A204.1 (cell line): Measurements from ENCODE around the gene FZD4.
"Not testable (repeated sequence)": the region's sequence is repeated elsewhere in the genome, so short reads cannot be mapped to it uniquely, and the experiment has no call there.

Source experiments
- FAIRE-seq: peaks from 2 replicates; lab custom pipeline; 2012; peaks lifted over from hg19 to GRCh38; lab: Jason Lieb, UNC

FZD4 gene

DNA sequence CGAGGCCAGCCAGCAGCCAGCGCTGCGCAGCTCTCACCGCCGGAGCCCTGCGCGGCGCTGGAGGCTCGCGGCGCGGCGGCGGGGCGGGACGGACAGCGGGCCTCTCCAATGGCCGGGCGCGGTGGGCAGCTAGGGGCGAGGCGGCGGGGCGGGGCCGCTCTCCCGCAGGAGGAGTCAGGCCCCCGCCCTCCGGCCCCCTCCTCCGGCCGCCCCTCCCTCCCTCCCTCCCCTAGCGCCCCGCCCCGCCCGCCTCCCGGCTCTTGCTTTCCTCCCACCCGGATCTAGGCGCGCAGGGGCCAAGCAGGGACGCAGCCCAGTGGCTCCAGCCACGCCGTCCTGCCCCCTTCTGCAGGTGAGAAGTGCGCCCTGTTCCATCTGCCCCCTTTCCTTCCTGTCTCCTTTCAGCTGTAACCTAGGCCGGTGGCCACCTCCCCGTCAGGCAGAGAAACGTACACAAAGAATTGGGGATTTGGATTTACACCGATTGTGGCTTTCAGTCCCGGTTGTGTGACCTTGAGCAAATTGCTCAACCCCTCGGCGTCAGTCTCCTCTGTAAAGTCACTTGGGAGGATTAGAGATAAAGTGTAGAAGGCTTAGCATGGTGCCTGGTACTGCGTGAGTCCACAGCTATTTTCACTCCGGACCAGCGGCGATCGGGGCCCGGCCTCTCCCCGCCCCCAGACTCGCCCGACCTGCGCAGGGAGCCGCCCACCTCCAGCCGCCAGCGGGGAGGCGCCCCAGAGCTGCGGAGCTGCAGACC, at the start of gene FZD4:
FZD4 (minus strand) TSS at position 35 of the 760 bp plus-strand sequence. CDS start 310 bp downstream, outside the sequence.
- no peak for FAIRE-seq

DNA sequence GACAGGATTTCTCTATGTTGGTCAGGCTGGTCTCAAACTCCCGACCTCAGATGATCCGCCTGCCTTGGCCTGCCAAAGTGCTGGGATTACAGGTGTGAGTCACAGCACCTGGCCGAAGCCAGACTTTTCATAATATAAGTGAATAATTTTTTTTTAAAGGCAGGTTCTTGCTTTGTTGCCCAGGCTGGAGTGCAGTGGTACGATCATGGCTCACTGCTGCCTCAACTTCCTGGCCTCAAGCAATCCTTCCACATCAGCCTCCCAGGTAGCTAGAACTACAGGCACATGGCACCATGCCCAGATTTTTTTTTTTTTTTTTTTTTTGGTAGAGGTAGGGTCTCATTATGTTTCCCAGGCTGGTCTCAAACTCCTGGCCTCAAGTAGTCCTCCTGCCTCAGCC, 49.1 kb upstream of the FZD4 start:
- not testable (repeated sequence) for FAIRE-seq

DNA sequence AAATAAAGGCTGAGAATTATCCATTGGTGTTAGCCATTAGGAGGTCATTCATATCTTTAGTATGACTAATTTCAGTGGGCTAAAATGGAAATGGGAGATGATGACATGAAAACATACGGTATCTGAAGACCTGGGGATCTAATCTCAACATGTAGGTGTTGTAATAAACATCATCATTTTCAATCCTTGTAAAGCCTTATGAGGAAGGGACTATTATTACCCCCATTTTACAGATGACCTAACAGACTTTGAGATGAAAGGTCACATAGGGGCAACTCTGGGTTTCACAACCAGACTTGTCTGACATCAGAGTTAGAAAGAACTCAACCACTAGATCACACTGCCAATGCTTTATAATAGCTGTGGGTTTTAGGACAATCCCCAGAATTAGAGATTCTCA, 47.7 kb upstream of the FZD4 start:
- FAIRE-seq, result no peak

DNA sequence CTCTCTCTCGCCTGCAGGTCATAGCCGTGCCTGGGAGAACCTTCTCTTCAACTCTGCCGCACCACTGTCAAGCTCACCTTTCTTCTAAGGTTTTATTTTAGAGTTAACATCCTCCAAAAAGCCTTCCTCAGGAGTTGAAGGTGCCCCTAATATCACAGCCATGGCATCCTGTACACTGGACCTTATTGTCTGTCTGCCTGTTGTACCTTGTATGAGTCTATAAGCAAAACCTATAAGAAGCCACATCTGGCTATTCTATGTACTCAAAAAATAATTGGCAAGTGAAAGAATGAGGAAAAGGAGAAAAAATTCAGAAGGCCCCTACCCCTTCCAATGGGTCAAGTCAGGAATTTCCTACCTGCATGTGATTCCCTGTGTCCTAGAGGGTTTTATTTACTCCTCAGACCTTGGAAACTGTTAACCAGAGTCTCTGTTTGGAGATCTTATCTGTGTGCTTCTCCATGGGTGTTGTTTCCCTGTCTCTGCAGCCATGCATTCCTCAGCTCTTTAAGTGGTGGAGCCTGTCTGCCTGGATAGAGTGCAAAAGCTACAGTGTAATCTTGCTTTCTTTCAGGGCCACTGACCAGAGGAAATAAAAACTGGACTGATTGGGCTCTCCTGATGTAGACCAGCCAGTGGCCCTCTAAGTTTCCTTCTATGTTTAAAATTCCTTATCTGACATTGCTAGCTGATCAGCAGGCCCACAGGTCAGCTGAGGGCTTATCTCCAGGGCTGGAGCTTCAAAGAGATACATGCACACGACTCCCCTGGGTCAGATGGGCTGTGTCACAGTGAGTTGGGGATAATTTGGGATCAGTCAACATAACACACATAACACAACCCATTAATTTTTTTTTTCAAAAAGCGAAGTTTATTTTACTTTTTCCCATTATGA, 44.9 kb upstream of the FZD4 start:
- no peak for FAIRE-seq

DNA sequence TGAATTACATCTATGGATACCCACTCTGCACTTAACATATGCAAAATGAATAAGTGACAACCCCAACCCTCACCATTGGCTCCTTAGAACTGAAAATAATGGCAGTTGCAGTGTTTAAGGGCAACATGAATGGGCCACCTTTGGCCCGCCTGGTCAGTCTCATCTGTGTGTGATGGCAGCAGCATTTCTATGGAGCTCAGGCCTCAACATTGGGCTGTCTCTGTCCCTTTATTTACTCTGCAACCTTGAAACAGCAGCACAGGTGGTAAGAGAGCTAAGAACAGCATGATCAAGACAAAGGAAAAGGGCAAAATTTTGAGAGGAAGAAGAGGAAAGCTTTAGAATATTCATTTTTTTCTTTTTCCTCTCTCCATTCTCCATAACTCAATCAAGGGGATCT, 44.2 kb upstream of the FZD4 start:
- FAIRE-seq, result no peak

DNA sequence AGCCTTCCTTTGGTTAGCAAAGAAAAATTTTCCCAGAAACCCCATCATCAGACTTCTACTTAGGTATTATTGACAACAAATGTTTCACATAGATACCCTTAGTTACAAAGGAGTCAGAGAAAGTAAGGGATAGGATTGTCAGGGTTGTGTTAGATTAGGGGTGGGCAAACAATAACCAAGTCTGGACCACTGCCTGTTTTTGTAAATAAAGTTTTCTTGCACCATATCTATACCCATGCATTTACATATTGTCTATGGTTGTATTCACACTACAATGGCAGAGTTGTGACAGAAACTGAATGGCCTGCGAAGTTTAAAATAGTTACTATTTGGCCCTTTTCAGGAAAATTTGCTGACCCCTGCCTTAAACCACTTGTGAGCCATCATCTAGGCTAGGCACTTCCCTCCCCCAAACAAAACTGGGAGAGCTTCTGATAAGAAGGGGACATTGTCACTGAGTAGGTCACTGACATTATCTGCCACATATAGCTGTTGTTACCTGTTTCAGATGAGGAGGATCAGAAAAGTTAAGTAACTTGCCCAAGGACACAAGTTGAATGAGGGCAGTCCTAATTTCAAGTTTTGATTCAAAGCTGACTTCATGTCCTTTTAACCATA, 41.9 kb upstream of the FZD4 start:
- FAIRE-seq, result no peak

DNA sequence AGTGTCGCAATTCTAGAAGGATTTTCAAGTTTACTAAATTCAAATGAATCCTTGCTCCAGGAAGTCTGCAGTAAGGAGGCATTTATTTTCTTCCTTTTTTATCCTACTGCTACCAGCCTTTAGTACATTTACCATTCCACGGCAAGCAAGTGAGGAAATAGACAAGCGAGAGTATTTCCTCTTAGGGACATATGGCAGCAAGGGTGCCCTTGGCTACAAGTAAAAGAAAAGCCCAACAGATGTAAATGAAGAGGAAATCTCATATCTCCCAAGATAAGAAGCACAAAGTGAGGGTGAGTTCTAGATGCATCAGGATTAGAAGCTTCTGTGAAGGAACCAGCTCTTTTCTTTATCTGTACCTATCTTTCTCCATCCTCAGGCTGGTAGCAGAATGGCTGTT, 37.8 kb upstream of the FZD4 start:
- no peak for FAIRE-seq

DNA sequence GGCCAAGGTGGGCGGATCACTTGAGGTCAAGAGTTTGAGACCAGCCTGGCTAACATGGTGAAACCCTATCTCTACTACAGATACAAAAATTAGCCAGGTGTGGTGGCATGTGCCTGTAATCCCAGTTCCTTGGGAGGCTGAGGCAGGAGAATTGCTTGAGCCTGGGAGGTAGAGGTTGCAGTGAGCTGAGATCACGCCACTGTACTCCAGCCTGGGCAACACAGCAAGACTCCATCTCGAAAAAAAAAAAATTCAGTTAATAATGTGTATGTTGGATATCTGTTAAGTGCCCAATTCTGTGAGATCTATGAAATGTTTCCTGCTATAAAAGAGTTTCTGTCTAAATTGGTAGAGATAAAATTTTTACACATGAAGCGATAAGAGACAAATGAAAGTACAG, 37.1 kb upstream of the FZD4 start:
- FAIRE-seq, result not testable (repeated sequence)

DNA sequence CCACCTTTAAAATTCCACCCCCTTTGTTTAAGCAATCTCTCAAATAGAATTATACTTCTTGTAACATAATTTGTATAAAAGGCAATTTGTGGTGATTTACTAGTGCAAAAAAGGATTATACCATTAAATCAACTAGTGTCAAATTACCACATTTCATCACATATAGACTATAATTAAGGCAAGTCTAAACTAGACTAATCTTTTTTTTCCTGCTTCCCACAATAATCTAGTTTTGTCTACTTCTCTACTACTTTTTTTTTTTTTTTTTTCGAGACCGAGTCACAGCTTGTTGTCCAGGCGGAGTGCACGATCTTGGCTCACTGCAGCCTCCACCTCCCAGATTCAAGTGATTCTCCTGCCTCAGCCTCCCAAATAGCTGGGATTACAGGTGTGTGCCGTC, 36.1 kb upstream of the FZD4 start:
- no peak for FAIRE-seq

DNA sequence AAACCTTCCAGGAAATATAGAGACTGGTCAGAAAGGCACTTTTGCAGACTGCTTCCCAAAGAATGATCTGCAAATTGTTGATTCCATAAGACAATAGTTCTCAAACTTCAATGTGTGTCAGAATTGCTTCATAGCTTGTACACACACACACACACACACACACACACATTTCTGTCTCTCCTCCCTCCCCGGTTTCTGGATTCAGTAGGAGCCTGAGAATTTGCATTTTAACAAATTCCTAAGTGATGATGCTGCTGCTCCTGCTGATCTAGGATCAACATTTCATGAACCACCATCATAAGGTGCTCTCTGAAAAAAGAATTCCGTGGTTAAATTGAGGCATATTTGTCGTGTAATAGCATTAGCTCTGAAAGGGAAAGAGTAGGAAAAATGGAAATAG, 35.3 kb upstream of the FZD4 start:
- no peak for FAIRE-seq

DNA sequence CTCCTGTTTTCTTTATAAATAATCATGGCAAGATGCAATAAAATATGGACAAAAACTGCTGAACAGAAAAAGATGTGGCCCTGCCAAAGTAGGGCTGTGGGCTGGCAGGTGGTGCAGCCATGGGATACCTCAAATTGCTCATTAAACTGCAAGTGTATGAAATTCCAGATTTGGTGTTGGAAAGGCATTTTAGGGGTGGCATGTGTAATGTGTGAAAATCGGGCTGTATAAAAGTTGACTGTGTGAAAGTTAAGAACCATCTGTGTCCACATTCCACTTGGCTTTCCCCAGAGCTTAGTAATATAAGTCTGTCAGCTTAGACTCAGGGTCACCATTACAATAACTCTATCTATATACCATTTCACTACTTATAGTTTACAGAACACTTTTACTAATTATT, 34.8 kb upstream of the FZD4 start:
- no peak for FAIRE-seq

DNA sequence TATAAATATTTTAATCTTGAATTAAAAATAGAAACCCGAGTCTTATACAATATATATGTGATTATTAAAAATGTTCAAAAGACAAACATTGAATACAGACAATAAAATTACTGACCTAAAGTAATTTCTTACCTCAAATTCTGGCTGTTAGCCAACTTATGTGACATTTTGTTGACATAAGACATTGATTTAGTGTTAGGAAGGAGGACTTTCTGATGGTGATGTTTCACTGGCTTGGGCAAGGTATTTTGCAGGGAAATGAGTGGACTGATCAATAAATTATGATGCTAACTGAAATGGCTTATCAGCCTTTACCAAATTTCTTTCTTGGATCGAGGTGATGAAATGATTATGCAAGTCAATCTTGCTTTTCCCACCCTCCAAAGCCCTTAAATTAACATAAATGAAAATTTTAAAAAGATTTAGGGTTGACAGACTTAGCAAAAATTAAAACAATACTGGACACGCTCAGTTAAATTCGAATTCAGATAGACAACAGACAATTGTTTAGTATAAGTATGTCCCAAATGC, 33.2 kb upstream of the FZD4 start:
- peak; percentile 44 for FAIRE-seq

DNA sequence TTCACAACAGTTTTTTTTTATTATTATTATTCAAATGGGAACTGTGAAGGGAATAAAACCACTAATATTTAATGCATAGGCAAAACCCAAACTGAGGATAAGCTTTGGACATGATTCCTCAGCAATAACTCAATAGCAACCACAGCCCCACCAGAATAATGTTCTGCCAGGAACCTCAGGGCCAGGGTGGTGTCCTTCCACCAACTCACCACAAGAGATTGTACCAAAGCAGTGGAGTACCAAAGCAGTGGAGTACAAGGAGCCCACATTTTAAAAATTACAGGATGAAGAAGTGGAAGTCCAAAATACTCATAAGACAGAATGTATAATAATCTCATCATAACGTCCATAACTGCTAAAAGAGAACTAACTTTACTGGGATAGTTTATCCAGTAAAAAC, 32.5 kb upstream of the FZD4 start:
- FAIRE-seq, result no peak

DNA sequence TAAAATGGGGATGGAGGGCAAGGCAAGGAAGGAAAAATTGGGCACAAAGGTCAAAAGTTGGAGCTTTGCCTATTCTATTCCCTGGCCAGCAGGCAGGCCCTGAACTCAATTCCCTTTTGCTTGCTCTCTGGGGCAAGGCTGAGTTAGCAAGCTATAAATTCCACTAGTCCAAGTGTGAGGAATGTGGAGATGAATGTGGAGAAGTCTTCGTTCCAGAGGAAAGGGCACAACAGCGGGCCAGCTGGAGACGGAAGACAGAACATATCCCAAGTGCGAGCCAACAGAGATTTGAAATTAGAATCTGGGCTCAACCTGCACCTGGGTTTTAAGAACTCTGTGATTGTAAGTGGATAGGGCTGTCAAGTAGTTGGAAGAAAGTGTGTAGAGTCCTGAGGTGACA, 29.5 kb upstream of the FZD4 start:
- no peak for FAIRE-seq

DNA sequence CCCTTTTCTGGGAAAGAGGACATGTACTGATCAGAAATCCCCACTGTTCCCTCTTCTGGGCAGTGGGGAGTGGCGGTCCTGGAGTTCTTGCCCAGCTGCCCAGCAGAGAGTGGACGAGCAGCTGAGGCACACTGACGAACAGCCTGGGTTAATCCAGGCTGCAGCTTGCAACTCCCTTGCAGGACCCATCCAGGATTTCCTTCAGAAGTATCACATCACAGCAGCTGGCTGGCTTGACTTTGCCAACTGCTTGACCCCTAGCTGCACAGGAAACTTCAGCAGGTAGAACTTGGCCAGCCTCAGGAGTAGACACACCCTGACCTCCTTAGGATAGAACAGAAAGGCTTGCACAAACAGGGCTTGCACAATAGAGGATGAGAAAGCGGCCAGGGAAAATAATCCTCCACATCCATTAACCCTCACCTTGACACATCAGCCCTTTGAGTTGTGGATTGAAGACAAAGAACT, 27.9 kb upstream of the FZD4 start:
- no peak for FAIRE-seq

DNA sequence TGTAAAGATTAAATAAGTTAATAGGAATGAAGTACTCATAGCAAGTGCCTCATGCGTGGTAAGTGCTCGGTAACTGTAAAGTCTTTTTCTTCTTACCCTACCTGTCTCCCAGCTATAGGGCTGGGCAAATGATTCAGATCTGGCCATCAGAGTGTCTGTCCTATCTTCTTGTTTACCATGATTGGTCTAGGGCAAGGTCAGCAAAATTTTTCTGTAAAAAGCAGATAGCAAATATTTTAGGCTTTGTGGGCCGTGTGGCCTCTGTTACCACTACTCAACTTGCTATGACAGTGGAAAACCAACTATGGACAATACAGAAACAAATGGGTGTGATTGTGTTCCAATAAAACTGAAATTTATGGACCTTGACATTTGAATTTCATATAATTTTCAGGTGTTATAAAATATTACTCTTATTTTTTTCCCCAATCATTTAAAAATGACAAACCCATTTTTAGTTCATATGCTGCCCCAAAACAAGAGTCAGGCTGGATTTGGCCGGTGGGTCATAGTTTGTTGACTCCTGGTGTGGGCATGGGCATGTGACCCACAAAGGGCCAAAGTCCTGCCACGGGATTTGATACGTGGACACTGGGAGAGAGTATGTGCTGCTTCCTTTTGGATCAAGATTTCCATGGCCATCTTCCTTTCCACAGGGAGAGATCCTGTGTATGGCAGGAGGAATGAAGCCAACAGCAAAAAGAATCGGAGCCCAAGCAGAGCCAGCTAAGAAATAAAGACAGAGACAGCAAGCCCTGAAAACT, 26.8 kb upstream of the FZD4 start:
- no peak for FAIRE-seq

DNA sequence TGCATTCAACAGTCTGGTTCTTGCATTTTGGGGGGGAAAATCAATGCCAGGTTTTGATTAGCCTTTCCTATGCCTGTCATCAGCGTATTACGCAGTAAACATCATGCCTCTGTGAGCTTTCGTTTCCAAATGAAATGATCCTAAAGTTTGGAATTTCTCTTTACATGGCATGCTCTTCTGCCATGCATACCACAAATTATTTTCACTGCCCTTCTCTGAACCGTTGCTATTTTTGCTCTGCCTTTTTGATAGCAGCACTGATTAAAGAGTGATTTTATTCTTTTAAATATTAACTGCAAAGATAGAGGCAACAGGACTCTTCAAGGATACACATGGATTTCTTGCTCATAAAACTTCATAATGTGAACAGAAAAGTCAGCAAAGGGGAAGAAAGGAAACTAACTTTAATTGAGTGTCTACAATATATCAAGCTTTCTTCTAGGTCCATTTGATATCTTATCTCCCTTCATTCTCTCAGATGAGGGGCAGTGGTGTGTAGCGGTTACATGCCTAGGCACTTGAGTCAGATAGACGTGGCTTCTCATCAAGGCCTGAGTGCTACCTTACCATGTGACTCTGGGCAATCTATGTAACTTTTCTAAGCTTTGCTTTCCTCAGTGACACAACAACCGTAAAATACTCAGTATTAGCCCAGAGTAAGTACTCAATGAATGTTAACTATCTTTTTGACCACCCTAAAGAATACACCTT, 25.0 kb upstream of the FZD4 start:
- FAIRE-seq, result no peak

DNA sequence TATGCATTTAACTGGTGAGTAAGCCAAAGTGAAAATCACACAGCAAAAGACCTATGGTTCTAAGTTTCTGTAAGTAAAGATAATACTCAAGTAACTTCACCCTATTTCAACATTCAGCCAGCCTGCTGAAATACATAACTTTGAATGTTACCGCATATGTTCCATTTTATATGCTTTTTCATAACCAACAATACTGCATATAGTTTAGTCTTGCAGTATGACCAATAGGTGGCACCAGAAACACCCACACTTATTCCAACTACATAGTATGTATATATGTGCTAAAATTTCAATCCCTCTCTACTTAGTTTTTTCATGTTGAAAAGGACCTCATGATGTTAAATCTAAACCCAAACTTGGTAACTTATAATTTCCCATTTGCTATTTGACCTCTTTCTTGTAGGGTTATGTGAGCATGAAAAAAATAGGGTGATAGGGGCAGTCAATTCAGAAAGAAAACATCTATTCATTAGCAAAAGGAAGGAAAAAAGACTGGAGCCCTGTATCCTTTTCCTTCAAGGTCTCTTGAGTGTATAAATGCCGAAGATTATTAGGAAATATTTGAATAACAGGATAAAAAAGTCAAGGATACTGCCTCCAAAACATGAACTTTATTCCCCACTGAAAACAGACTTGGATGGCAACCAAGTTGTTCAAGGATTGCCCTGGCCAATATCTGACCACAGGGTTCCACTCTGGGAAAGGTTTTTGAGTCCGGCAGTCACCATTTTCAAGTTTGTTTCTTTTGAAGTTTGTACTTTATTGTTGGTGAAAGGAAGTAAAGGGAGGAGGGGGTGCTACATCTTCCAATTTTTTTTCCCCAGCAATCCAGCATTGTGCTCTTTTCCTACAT, 23.8 kb upstream of the FZD4 start:
- FAIRE-seq, result peak; percentile 97

DNA sequence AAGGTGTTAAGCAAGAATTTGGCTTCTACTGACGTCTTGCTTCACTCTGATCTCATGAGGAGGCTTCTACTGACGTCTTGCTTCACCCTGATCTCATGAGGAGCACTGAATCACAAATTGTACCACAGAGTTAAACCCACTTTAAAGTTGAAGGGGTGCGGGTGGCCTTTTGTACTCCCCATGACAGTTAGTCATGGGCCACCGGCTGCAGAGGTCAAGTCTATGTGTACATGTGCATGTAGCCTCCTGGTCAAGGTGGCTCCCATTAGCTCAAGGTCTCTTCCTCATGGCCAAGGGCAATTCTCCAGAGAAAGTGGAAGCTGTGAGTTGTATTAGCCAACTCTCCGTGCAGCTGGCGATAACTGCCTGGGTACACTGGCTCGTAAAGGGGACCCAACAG, 23.1 kb upstream of the FZD4 start:
- FAIRE-seq, result no peak

DNA sequence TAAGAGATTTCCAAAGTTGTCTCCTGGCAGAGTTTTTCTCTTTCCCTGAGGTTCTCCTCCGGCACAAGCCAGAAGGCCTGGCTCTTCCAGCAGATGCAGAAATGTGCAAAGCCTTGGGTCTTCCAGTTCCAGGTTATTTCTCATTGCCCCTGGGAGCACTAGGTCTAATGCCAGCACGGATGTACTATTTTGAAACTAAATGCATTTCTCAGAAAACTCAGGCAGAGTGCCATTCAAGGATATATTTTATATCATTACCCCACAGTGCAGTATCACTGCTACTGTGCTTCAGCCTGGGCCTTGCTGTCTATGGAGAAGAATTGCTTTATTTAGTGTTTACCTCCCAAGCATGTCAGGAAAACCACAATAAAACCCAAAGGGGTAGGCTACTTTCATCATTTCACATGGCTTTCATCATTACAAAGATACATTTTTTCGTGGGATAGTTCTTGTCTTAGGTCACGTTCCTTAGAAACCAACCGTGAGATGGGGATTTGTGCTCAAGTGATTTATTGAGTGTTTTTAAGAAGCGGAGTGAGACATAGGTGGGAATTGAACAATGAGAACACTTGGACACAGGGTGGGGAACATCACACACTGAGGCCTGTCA, 22.4 kb upstream of the FZD4 start:
- FAIRE-seq, result no peak
